HCT116 (cell line): ENCODE results near the gene FKBP2. TPM values are rescaled to one million over a fixed set of nuclear protein-coding genes. Genes with fewer than 3 reads are reported as not detected.

ENCODE experiments used
- ATAC-seq: fragments of 200-7000 bp; cut with Tn5 transposase; 2 replicates; pipeline ENCODE4 v1.9.1; 2020; ENCODE audit warnings: mild to moderate bottlenecking, moderate library complexity
- BruUV-seq: library from RNA; stranded (reverse); fragments of 400-500 nt; replicated peaks from 2 replicates; lab custom pipeline; 2021; lab: Mats Ljungman, UMichigan
- CTCF ChIA-PET: fragments of 300-600 bp; sonication (Branson Sonifier 250); formaldehyde crosslinking; loops from one replicate; lab custom pipeline; 2021; ENCODE audit warnings: antibody characterized with exemption; lab: Charles Lee
- POLR2A ChIA-PET: fragments of 300-600, 350-600 bp; sonication (Branson Sonifier 250); formaldehyde crosslinking; loops from one replicate; lab custom pipeline; 2021; ENCODE audit warnings: antibody characterized with exemption; lab: Charles Lee
- RAD21 ChIA-PET, 2 experiments: fragments of 300-600 bp; sonication (Branson Sonifier 250); formaldehyde crosslinking; loops; one replicate each; lab custom pipeline; 2023; ENCODE audit warnings: low total read pairs in 2 of 2; ENCODE audit not compliant: uncharacterized antibody in 2 of 2, unreplicated experiment in 2 of 2, low non-redundant PET in 1 of 2; lab: Charles Lee
- DNase-seq: peaks from one replicate; pipeline ENCODE4 v3.0.0-alpha.2; 2010; ENCODE audit warnings: low read depth, low spot score
- H2AFZ ChIP-seq: fragments of 200-600 bp; shearing (Covaris generic), sonication (generic); 2 replicates; pipeline ENCODE4 v1.6.1; 2017; ENCODE audit warnings: low read depth, mixed run types, mixed read lengths, antibody characterized with exemption, low read length; ENCODE audit not compliant: poor library complexity, severe bottlenecking
- H3K27ac ChIP-seq: 2 replicates; pipeline ENCODE4 v1.5.1; 2012; ENCODE audit warnings: low read depth, low read length
- H3K27me3 ChIP-seq: fragments of 200-600 bp; sonication (generic); 2 replicates; pipeline ENCODE4 v1.6.1; 2016; ENCODE audit warnings: mixed run types, low read length, mixed read lengths; ENCODE audit not compliant: insufficient read depth
- H3K36me3 ChIP-seq, 2 experiments: fragments of 200-500 bp in 1 of 2; fragments of 200-600 bp in 1 of 2; sonication (Bioruptor generic) in 1 of 2; sonication (generic) in 1 of 2; 2 replicates each; pipeline versions ENCODE4 v1.5.1 to v1.6.1; 2014 to 2016; ENCODE audit warnings: low read length in 2 of 2, inconsistent platforms in 1 of 2, mixed read lengths in 1 of 2, mixed run types in 1 of 2; ENCODE audit not compliant: insufficient read depth in 2 of 2, control insufficient read depth in 1 of 2
- H3K4me1 ChIP-seq, 2 experiments: fragments of 200-600 bp in 1 of 2; sonication (generic) in 1 of 2; 2 replicates each; pipeline versions ENCODE4 v1.5.1 to v1.6.1; 2012 to 2017; ENCODE audit warnings: low read length in 2 of 2, inconsistent platforms in 1 of 2, mild to moderate bottlenecking in 1 of 2, mixed read lengths in 1 of 2, mixed run types in 1 of 2, moderate library complexity in 1 of 2; ENCODE audit not compliant: insufficient read depth in 2 of 2, control insufficient read depth in 1 of 2
- H3K4me2 ChIP-seq: fragments of 200-600 bp; sonication (generic); 2 replicates; pipeline ENCODE4 v1.6.1; 2017; ENCODE audit warnings: mixed run types, low read length, mixed read lengths
- H3K4me3 ChIP-seq, 2 experiments: fragments of 200-600 bp in 1 of 2; sonication (generic) in 1 of 2; replicated peaks in 1 of 2; 2 replicates each; pipeline ENCODE4 v1.5.1; 2011 to 2016; ENCODE audit warnings: low read length in 2 of 2, control low read depth in 1 of 2, low read depth in 1 of 2, mild to moderate bottlenecking in 1 of 2, mixed read lengths in 1 of 2, mixed run types in 1 of 2
- H3K79me2 ChIP-seq: fragments of 200-600 bp; sonication (generic); 2 replicates; pipeline ENCODE4 v1.6.1; 2017; ENCODE audit warnings: mild to moderate bottlenecking, mixed run types, low read length, moderate library complexity, mixed read lengths; ENCODE audit not compliant: insufficient read depth
- H3K9ac ChIP-seq: fragments of 200-600 bp; sonication (generic); 2 replicates; pipeline ENCODE4 v1.6.1; 2016; ENCODE audit warnings: low read length, mixed read lengths
- H3K9me2 ChIP-seq: fragments of 200-600 bp; sonication (generic), shearing (Covaris generic); 2 replicates; pipeline ENCODE4 v1.6.1; 2017; ENCODE audit warnings: mixed run types, mild to moderate bottlenecking, moderate library complexity; ENCODE audit not compliant: insufficient read depth
- H3K9me3 ChIP-seq, 2 experiments: fragments of 200-500 bp in 1 of 2; fragments of 200-600 bp in 1 of 2; sonication (Bioruptor generic) in 1 of 2; sonication (generic) in 1 of 2; 2 replicates each; pipeline ENCODE4 v1.6.1; 2014 to 2017; ENCODE audit warnings: low read length in 2 of 2, mixed read lengths in 2 of 2, inconsistent platforms in 1 of 2, low read depth in 1 of 2, mild to moderate bottlenecking in 1 of 2, mixed run types in 1 of 2, moderate library complexity in 1 of 2; ENCODE audit not compliant: control insufficient read depth in 1 of 2, insufficient read depth in 1 of 2
- H4K20me1 ChIP-seq: fragments of 200-600 bp; sonication (generic), shearing (Covaris generic); 2 replicates; pipeline ENCODE4 v1.6.1; 2017; ENCODE audit warnings: mixed run types, mild to moderate bottlenecking, moderate library complexity; ENCODE audit not compliant: insufficient read depth
- ATF3 ChIP-seq: IDR thresholded peaks from 2 replicates; pipeline ENCODE4 v1.6.1; 2012
- CBX3 ChIP-seq: IDR thresholded peaks from 2 replicates; pipeline ENCODE4 v1.6.1; 2012; ENCODE audit warnings: low read depth
- CEBPB ChIP-seq: IDR thresholded peaks from 2 replicates; pipeline ENCODE4 v1.6.1; 2012; ENCODE audit warnings: low read depth
- CTCF ChIP-seq, 3 experiments: fragments of 200-600 bp in 1 of 3; sonication (generic) in 1 of 3; IDR thresholded peaks in 2 of 3; conservative IDR thresholded peaks in 1 of 3; 2 replicates each; pipeline ENCODE4 v1.5.1; 2012 to 2017; ENCODE audit warnings: low read depth in 2 of 3, low read length in 2 of 3, antibody characterized with exemption in 1 of 3, borderline replicate concordance in 1 of 3, control low read depth in 1 of 3, mild to moderate bottlenecking in 1 of 3, mixed read lengths in 1 of 3, mixed run types in 1 of 3, moderate library complexity in 1 of 3; ENCODE audit not compliant: insufficient read depth in 1 of 3
- EGR1 ChIP-seq: IDR thresholded peaks from 2 replicates; pipeline ENCODE4 v1.6.1; 2012; ENCODE audit warnings: low read depth
- ELF1 ChIP-seq: IDR thresholded peaks from 2 replicates; pipeline ENCODE4 v1.6.1; 2012; ENCODE audit warnings: low read depth, borderline replicate concordance
- EZH2 ChIP-seq: fragments of 200-600 bp; sonication (generic); IDR thresholded peaks from 2 replicates; pipeline ENCODE4 v1.6.1; 2017; ENCODE audit warnings: antibody characterized with exemption, mixed run types
- FOSL1 ChIP-seq: IDR thresholded peaks from 2 replicates; pipeline ENCODE4 v1.6.1; 2012; ENCODE audit warnings: low read depth
- MAX ChIP-seq: IDR thresholded peaks from 2 replicates; pipeline ENCODE4 v1.6.1; 2012
- POLR2AphosphoS5 ChIP-seq: IDR thresholded peaks from 2 replicates; pipeline ENCODE4 v1.6.1; 2011; ENCODE audit warnings: mild to moderate bottlenecking, low read depth, low read length, moderate library complexity
- RAD21 ChIP-seq: IDR thresholded peaks from 2 replicates; pipeline ENCODE4 v1.6.1; 2012; ENCODE audit warnings: low read depth, mild to moderate bottlenecking
- SRF ChIP-seq: IDR thresholded peaks from 2 replicates; pipeline ENCODE4 v1.6.1; 2012; ENCODE audit warnings: low read depth
- TCF7L2 ChIP-seq: IDR thresholded peaks from 2 replicates; pipeline ENCODE4 v1.7.0; 2011; ENCODE audit warnings: borderline replicate concordance, inconsistent platforms; ENCODE audit not compliant: insufficient read depth, insufficient read length; ENCODE audit errors: extremely low read depth
- ZBTB33 ChIP-seq: IDR thresholded peaks from 2 replicates; pipeline ENCODE4 v1.6.1; 2011; ENCODE audit warnings: mild to moderate bottlenecking, low read length, moderate library complexity; ENCODE audit not compliant: insufficient replicate concordance; ENCODE audit errors: extremely low read depth
- ZFX ChIP-seq: fragments of 450-650 bp; IDR thresholded peaks from 2 replicates; pipeline ENCODE4 v1.6.1; 2017
- ZNF274 ChIP-seq: fragments of 200-500 bp; sonication (Bioruptor generic); IDR thresholded peaks from 2 replicates; pipeline ENCODE4 v1.6.1; 2014; ENCODE audit warnings: mild to moderate bottlenecking, low read depth, low read length, inconsistent platforms
- intact Hi-C: fragments of 100-400 bp; cut with micrococcal nuclease; formaldehyde crosslinking; loops from 2 replicates; pipeline ENCODE4 v1.10.0; 2022
- total RNA-seq: library from RNA; stranded (reverse); gene quantifications from one replicate; pipeline ENCODE4 v1.2.1, GENCODE V29; 2021; ENCODE audit not compliant: unreplicated experiment

FKBP2 gene
- total RNA-seq, 1 experiment from 2014 or later = 69.2 TPM

GRCh38 chr11:64288353-64288750 lies 47.5 kb downstream of the FKBP2 start (continued):
- TF ChIP-seq ZBTB33 = no peak

GRCh38 chr11:64289002-64289564 lies 48.2 kb downstream of the FKBP2 start:
- Histone ChIP-seq H3K4me3 (no peak overlapping the region), H3K9me3 (no peaks in the 10 kb centered on the region), H3K79me2 (no peaks in the 10 kb centered on the region), H3K27me3 (no peaks in the 10 kb centered on the region), H3K27ac (no peak overlapping the region), H3K4me1 (peaks cover 8 to 18% of the 10 kb centered on the region in 2 experiments), H3K9me2 (no peaks in the 10 kb centered on the region), H3K4me2 (no peak overlapping the region), H3K9ac (no peak overlapping the region), H4K20me1 (no peaks in the 10 kb centered on the region), H2AFZ (no peak overlapping the region), H3K36me3 (no peaks in the 10 kb centered on the region)
- POLR2A ChIA-PET = no interaction called here
- intact Hi-C loops = no loop called here
- CTCF ChIA-PET = interaction anchor here (0.6 to 1.3 kb wide), 4 partner anchors 12 to 28 kb away, joined by 3 to 6 read pairs (median 4); partner anchors contain the start of gene TRMT112
- TF ChIP-seq MAX = no peak
- TF ChIP-seq SRF = no peak
- TF ChIP-seq ELF1 = no peak
- TF ChIP-seq CBX3 = no peak
- TF ChIP-seq TCF7L2 = no peak
- TF ChIP-seq EZH2 = no peak
- no peak for TF ChIP-seq ZFX
- no peak for TF ChIP-seq POLR2AphosphoS5
- TF ChIP-seq CTCF (IDR thresholded peaks at IDR 0.05 in 2 of 3, conservative IDR thresholded peaks at IDR 0.05 in 1 of 3; ENCODE audit: borderline replicate concordance in 1 of 3, insufficient read depth in 1 of 3, low read depth in 2 of 3, low read length in 2 of 3) = no peak
- TF ChIP-seq RAD21 = no peak
- TF ChIP-seq CEBPB = no peak
- TF ChIP-seq FOSL1 = no peak
- no peak for TF ChIP-seq EGR1
- TF ChIP-seq ZBTB33 = no peak
- no peak for TF ChIP-seq ZNF274
- no peak for TF ChIP-seq ATF3
- no TSS peak for BruUV-seq
- RAD21 ChIA-PET = interaction anchor here in 1 of 2 experiments (0.6 kb wide), 1 partner anchor 37 kb away, joined by 4 read pairs; no protein-coding TSS in a partner anchor
- ATAC-seq (no peak), DNase-seq (no peak)
